WTC11 (cell line): Measurements from ENCODE around the gene ZNF189. TPM values are rescaled to one million over a fixed set of nuclear protein-coding genes. Genes with fewer than 3 reads are reported as not detected.

Experiments used
- ATAC-seq: fragments of 200-7000 bp; cut with Tn5 transposase; 2 replicates; pipeline ENCODE4 v1.10.0; 2021; ENCODE audit warnings: mild to moderate bottlenecking, moderate library complexity
- CTCF ChIA-PET: fragments of 300-600 bp; sonication (Branson Sonifier 250); formaldehyde crosslinking; loops from one replicate; lab custom pipeline; 2021; ENCODE audit warnings: antibody characterized with exemption; lab: Charles Lee
- POLR2A ChIA-PET: fragments of 350-600 bp; sonication (Branson Sonifier 250); formaldehyde crosslinking; loops from one replicate; lab custom pipeline; 2021; ENCODE audit warnings: antibody characterized with exemption; lab: Charles Lee
- DNase-seq: peaks from one replicate; pipeline ENCODE4 v3.0.0; 2021; ENCODE audit warnings: low spot score
- H3K27ac Mint-ChIP-seq: 2 replicates; pipeline ENCODE4 v1.8.0; 2021; ENCODE audit warnings: mixed read lengths
- H3K27me3 Mint-ChIP-seq: 2 replicates; pipeline ENCODE4 v1.8.0; 2021; ENCODE audit warnings: low read depth, mild to moderate bottlenecking, moderate library complexity, mixed read lengths
- H3K36me3 Mint-ChIP-seq: 2 replicates; pipeline ENCODE4 v1.8.0; 2021; ENCODE audit warnings: mixed read lengths
- H3K4me1 Mint-ChIP-seq: 2 replicates; pipeline ENCODE4 v1.8.0; 2022; ENCODE audit warnings: mixed read lengths
- H3K4me3 Mint-ChIP-seq: 2 replicates; pipeline ENCODE4 v1.8.0; 2021; ENCODE audit warnings: mild to moderate bottlenecking, moderate library complexity, mixed read lengths
- H3K9me3 Mint-ChIP-seq: 2 replicates; pipeline ENCODE4 v1.8.0; 2021; ENCODE audit warnings: mixed read lengths
- ATF1 ChIP-seq: sonication (generic); formaldehyde crosslinking; IDR thresholded peaks from 2 replicates; pipeline ENCODE4 v1.8.1; 2023; ENCODE audit warnings: mild to moderate bottlenecking, moderate library complexity, missing genetic modification reagents
- ATF3 ChIP-seq: sonication (generic); formaldehyde crosslinking; conservative IDR thresholded peaks from 2 replicates; pipeline ENCODE4 v1.8.1; 2022; ENCODE audit warnings: mild to moderate bottlenecking, missing genetic modification reagents
- CBFB ChIP-seq: sonication (generic); formaldehyde crosslinking; IDR thresholded peaks from 2 replicates; pipeline ENCODE4 v1.8.1; 2022; ENCODE audit warnings: mild to moderate bottlenecking, low read depth, missing genetic modification reagents
- CREB1 ChIP-seq: sonication (generic); formaldehyde crosslinking; IDR thresholded peaks from 2 replicates; pipeline ENCODE4 v1.8.0; 2023; ENCODE audit warnings: mild to moderate bottlenecking, missing genetic modification reagents
- EMX1 ChIP-seq: fragments of 250-450 bp; sonication (Bioruptor Pico); IDR thresholded peaks from 2 replicates; pipeline ENCODE4 v1.8.0; 2021; ENCODE audit warnings: mild to moderate bottlenecking
- ESRRA ChIP-seq: sonication (generic); formaldehyde crosslinking; IDR thresholded peaks from 2 replicates; pipeline ENCODE4 v1.8.1; 2022; ENCODE audit warnings: mild to moderate bottlenecking, missing genetic modification reagents, borderline replicate concordance
- FOXK1 ChIP-seq: sonication (generic); formaldehyde crosslinking; IDR thresholded peaks from 2 replicates; pipeline ENCODE4 v1.8.0; 2022; ENCODE audit warnings: mild to moderate bottlenecking, moderate library complexity, missing genetic modification reagents
- GABPB1 ChIP-seq: sonication (generic); formaldehyde crosslinking; IDR thresholded peaks from 2 replicates; pipeline ENCODE4 v1.8.1; 2023; ENCODE audit warnings: mild to moderate bottlenecking, missing genetic modification reagents
- GTF2I ChIP-seq: fragments of 250-450 bp; sonication (Bioruptor Pico); conservative IDR thresholded peaks from 2 replicates; pipeline ENCODE4 v1.4.0; 2021; ENCODE audit warnings: mild to moderate bottlenecking
- IRF1 ChIP-seq: sonication (generic); formaldehyde crosslinking; IDR thresholded peaks from 2 replicates; pipeline ENCODE4 v1.8.0; 2023; ENCODE audit warnings: missing genetic modification reagents
- KAT7 ChIP-seq: sonication (generic); formaldehyde crosslinking; IDR thresholded peaks from 2 replicates; pipeline ENCODE4 v1.8.1; 2023; ENCODE audit warnings: missing genetic modification reagents, mild to moderate bottlenecking, borderline replicate concordance
- NFYB ChIP-seq: sonication (generic); formaldehyde crosslinking; conservative IDR thresholded peaks from 2 replicates; pipeline ENCODE4 v1.8.0; 2022; ENCODE audit warnings: low read depth, missing genetic modification reagents
- OVOL2 ChIP-seq: fragments of 250-450 bp; sonication (Bioruptor Pico); IDR thresholded peaks from 2 replicates; pipeline ENCODE4 v1.9.0; 2021; ENCODE audit warnings: mild to moderate bottlenecking, borderline replicate concordance
- PRRX2 ChIP-seq: fragments of 250-450 bp; sonication (Bioruptor Pico); IDR thresholded peaks from 2 replicates; pipeline ENCODE4 v1.8.0; 2021; ENCODE audit warnings: mild to moderate bottlenecking
- TEAD4 ChIP-seq: sonication (generic); formaldehyde crosslinking; IDR thresholded peaks from 2 replicates; pipeline ENCODE4 v1.8.0; 2022; ENCODE audit warnings: mild to moderate bottlenecking, missing genetic modification reagents
- TP53 ChIP-seq: sonication (generic); formaldehyde crosslinking; IDR thresholded peaks from 2 replicates; pipeline ENCODE4 v1.8.1; 2023; ENCODE audit warnings: mild to moderate bottlenecking, missing genetic modification reagents
- USF1 ChIP-seq: sonication (generic); formaldehyde crosslinking; IDR thresholded peaks from 2 replicates; pipeline ENCODE4 v1.8.0; 2022; ENCODE audit warnings: mild to moderate bottlenecking, missing genetic modification reagents
- ZNF121 ChIP-seq: sonication (generic); formaldehyde crosslinking; IDR thresholded peaks from 2 replicates; pipeline ENCODE4 v1.8.0; 2023; ENCODE audit warnings: missing genetic modification reagents
- ZNF317 ChIP-seq: sonication (generic); formaldehyde crosslinking; IDR thresholded peaks from 2 replicates; pipeline ENCODE4 v1.8.1; 2023; ENCODE audit warnings: low read depth, mild to moderate bottlenecking, moderate library complexity, missing genetic modification reagents, borderline replicate concordance
- ZNF396 ChIP-seq: fragments of 250-450 bp; sonication (Bioruptor Pico); IDR thresholded peaks from 2 replicates; pipeline ENCODE4 v1.8.0; 2021; ENCODE audit warnings: mild to moderate bottlenecking, moderate library complexity, borderline replicate concordance
- total RNA-seq: library from RNA; stranded (reverse); gene quantifications from 3 replicates; pipeline ENCODE4 v1.2.3, GENCODE V29; 2021
- TF ChIP-seq, protein P1 (sequence below): fragments of 200-600 bp; IDR thresholded peaks from 2 replicates; pipeline ENCODE4 v1.8.0; 2022; ENCODE audit warnings: antibody characterized with exemption
- TF ChIP-seq, protein P2 (sequence below): sonication (generic); formaldehyde crosslinking; IDR thresholded peaks from 2 replicates; pipeline ENCODE4 v1.8.1; 2023; ENCODE audit warnings: mild to moderate bottlenecking, missing genetic modification reagents
- TF ChIP-seq, protein P3 (sequence below): sonication (generic); formaldehyde crosslinking; IDR thresholded peaks from 2 replicates; pipeline ENCODE4 v1.8.1; 2022; ENCODE audit warnings: low read depth, missing genetic modification reagents, borderline replicate concordance

ZNF189 gene
- total RNA-seq, 1 experiment from 2014 or later: 10.3 TPM

DNA sequence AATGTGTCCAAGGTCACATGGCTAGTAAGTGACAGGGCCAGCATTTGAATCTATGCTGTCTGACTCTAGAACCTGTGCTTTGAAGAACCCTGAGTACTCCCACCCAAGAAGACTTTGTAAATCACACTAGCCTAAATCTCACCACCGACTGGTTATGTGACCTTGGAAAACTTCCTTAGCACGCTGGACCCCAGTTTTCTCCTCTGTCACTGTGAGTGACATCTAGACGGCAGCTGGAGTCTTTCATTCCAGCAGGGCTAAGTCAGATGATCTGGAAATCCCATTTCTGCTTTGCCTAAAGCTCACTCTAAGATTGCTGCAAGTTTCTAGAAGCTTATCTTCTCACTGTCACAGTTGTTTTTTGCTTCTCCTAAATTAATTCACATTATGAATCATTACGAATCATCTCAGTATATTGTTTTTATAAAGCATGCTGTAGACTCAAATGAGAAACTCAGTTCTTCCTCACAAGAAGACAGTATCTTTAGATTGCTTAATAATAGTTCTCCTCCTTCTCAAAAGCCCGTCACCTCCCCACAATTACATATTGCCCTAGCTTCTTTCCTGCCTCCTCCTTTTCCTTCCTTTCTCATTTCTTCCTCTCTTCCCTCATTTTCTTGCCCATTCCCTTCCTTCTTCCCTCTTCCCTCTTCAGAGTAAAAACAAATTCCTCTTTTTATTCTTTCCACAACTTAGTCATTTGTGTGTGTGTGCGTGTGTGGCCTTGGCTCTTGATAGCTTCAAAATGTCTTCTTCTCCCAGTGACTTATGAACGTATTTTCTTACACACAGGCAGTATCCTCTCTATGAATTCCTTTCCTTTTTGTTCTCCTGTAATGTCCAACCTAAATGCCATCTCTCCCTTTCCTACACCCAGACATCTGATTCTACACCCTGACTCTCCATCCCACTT, 20.1 kb downstream of the ZNF189 start:
- Mint-ChIP-seq H3K9me3 (peaks cover 5% of the 10 kb centered on the region), H3K4me3 (no peak overlapping the region), H3K36me3 (no peaks in the 10 kb centered on the region), H3K4me1 (peaks cover 6% of the 10 kb centered on the region), H3K27me3 (no peaks in the 10 kb centered on the region)
- DNase-seq: no peak
- CTCF ChIA-PET: interaction anchor here (1.3 kb wide), 1 partner anchor 30 kb away, joined by 4 read pairs; no protein-coding TSS in a partner anchor
- POLR2A ChIA-PET: no interaction called here
- no peak for ATAC-seq
- TF ChIP-seq PRRX2 (CRISPR knock-in tag) (no peak), GTF2I (CRISPR knock-in tag) (no peak), ZNF396 (CRISPR knock-in tag) (no peak), USF1 (CRISPR knock-in tag) (no peak), GABPB1 (CRISPR knock-in tag) (no peak), EMX1 (CRISPR knock-in tag) (no peak)
- TF ChIP-seq, protein P1, sequence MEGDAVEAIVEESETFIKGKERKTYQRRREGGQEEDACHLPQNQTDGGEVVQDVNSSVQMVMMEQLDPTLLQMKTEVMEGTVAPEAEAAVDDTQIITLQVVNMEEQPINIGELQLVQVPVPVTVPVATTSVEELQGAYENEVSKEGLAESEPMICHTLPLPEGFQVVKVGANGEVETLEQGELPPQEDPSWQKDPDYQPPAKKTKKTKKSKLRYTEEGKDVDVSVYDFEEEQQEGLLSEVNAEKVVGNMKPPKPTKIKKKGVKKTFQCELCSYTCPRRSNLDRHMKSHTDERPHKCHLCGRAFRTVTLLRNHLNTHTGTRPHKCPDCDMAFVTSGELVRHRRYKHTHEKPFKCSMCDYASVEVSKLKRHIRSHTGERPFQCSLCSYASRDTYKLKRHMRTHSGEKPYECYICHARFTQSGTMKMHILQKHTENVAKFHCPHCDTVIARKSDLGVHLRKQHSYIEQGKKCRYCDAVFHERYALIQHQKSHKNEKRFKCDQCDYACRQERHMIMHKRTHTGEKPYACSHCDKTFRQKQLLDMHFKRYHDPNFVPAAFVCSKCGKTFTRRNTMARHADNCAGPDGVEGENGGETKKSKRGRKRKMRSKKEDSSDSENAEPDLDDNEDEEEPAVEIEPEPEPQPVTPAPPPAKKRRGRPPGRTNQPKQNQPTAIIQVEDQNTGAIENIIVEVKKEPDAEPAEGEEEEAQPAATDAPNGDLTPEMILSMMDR: no peak
- TF ChIP-seq, all 79 proteins: peak for 0
- no peak overlapping the region for H3K27ac Mint-ChIP-seq

DNA sequence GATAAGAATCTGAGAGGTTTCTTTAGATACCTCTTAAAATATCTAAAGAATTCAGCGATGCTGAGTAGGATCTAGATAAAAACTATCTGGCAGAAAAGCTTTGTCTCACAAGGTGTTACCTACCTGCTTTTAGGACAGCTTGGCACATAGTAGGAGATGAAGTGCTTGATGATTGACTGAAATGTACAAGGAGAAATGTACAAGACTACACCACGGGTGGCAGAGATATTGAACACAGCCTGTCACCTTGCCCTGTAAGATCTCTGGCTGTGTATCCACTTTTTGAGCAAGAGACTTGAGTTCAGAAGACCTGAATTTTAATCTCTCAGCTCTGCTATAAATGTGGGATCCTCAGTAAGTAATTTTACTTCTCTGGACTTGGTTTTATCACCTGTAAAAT, 21.2 kb downstream of the ZNF189 start:
- Mint-ChIP-seq H3K36me3 (no peaks in the 10 kb centered on the region), H3K4me1 (peaks cover 6% of the 10 kb centered on the region)
- TF ChIP-seq CREB1 (CRISPR knock-in tag): no peak
- no peak for TF ChIP-seq CBFB (CRISPR knock-in tag)
- no peak for TF ChIP-seq KAT7 (CRISPR knock-in tag)
- TF ChIP-seq TP53 (CRISPR knock-in tag): no peak
- no peak for TF ChIP-seq GABPB1 (CRISPR knock-in tag)
- no peak for TF ChIP-seq IRF1 (CRISPR knock-in tag)
- TF ChIP-seq NFYB: no peak
- no peak for TF ChIP-seq ATF3 (CRISPR knock-in tag)
- TF ChIP-seq, protein P2, sequence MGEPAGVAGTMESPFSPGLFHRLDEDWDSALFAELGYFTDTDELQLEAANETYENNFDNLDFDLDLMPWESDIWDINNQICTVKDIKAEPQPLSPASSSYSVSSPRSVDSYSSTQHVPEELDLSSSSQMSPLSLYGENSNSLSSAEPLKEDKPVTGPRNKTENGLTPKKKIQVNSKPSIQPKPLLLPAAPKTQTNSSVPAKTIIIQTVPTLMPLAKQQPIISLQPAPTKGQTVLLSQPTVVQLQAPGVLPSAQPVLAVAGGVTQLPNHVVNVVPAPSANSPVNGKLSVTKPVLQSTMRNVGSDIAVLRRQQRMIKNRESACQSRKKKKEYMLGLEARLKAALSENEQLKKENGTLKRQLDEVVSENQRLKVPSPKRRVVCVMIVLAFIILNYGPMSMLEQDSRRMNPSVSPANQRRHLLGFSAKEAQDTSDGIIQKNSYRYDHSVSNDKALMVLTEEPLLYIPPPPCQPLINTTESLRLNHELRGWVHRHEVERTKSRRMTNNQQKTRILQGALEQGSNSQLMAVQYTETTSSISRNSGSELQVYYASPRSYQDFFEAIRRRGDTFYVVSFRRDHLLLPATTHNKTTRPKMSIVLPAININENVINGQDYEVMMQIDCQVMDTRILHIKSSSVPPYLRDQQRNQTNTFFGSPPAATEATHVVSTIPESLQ: no peak
- TF ChIP-seq, all 79 proteins: peak for 0
- no peak overlapping the region for H3K27ac Mint-ChIP-seq
- no peak overlapping the region for H3K4me3 Mint-ChIP-seq
- CTCF ChIA-PET: interaction anchor here (1.3 kb wide), 1 partner anchor 31 kb away, joined by 4 read pairs; no protein-coding TSS in a partner anchor
- DNase-seq: no peak
- no peak for ATAC-seq
- peaks cover 5% of the 10 kb centered on the region for H3K9me3 Mint-ChIP-seq
- H3K27me3 Mint-ChIP-seq: no peaks in the 10 kb centered on the region
- POLR2A ChIA-PET: no interaction called here

GRCh38 chr9:101421653-101422065, 23.0 kb downstream of the ZNF189 start:
- DNase-seq: no peak
- TF ChIP-seq ESRRA (CRISPR knock-in tag): no peak
- TF ChIP-seq FOXK1 (CRISPR knock-in tag): no peak
- TF ChIP-seq ATF1: no peak
- TF ChIP-seq ZNF317 (CRISPR knock-in tag): no peak
- TF ChIP-seq ZNF121 (CRISPR knock-in tag): no peak
- no peak for TF ChIP-seq TEAD4 (CRISPR knock-in tag)
- no peak for TF ChIP-seq OVOL2 (CRISPR knock-in tag)
- TF ChIP-seq, protein P3, sequence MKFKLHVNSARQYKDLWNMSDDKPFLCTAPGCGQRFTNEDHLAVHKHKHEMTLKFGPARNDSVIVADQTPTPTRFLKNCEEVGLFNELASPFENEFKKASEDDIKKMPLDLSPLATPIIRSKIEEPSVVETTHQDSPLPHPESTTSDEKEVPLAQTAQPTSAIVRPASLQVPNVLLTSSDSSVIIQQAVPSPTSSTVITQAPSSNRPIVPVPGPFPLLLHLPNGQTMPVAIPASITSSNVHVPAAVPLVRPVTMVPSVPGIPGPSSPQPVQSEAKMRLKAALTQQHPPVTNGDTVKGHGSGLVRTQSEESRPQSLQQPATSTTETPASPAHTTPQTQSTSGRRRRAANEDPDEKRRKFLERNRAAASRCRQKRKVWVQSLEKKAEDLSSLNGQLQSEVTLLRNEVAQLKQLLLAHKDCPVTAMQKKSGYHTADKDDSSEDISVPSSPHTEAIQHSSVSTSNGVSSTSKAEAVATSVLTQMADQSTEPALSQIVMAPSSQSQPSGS: no peak
- TF ChIP-seq, protein P1: no peak

More at GRCh38 chr9:101421653-101422065, 23.0 kb downstream of the ZNF189 start:
- Mint-ChIP-seq H3K36me3 (no peaks in the 10 kb centered on the region), H3K27ac (no peak overlapping the region), H3K4me3 (no peak overlapping the region), H3K9me3 (no peaks in the 10 kb centered on the region), H3K27me3 (no peaks in the 10 kb centered on the region), H3K4me1 (peaks cover 6% of the 10 kb centered on the region)
- ATAC-seq: no peak
- ChIA-PET POLR2A (no interaction called here), CTCF (interaction anchor here (0.5 to 1.7 kb wide), 2 partner anchors 65 to 142 kb away, joined by 3 to 4 read pairs; a partner anchor contains a TSS)
